Measurements from ENCODE around the gene ARHGAP15. TPM values are rescaled to one million over a fixed set of nuclear protein-coding genes. Genes with fewer than 3 reads are reported as not detected.

ARHGAP15 gene
- polyA plus RNA-seq, 1 donor = 16.4 TPM

DNA sequence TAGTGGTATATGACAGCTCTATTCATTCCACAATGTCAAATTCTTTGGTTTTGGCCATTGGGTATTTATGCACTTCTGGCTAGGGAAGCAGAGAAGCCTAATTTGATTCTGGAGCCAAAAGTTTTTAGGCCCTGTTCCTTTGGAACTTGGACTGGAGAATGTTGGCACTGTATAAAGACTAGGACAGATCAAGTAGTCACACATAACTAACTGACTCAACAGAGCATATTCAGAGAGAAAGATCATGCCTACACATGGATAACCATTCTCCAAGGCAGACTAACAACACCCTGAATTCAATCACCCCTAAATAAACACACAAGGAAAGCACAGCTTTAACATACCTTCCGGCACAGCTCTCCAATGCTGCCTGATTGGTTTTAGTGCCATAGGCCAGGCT, 62.9 kb downstream of the ARHGAP15 start:
- WGBS (ENCODE audit: insufficient coverage, low lambda C conversion rate) = no CpG with 5 or more reads among the region's 1 CpG
- H3K4me3 ChIP-seq (ENCODE audit: low read length) = no peak overlapping the region
- H3K4me1 ChIP-seq (ENCODE audit: control insufficient read depth, insufficient read depth, low read length) = no peaks in the 10 kb centered on the region
- H3K9me3 ChIP-seq (ENCODE audit: control insufficient read depth, low read depth, low read length) = no peaks in the 10 kb centered on the region
- H3K27me3 ChIP-seq (ENCODE audit: control insufficient read depth, insufficient read depth, low read length) = no peaks in the 10 kb centered on the region
- DNase-seq = no peak
- no peaks in the 10 kb centered on the region for H3K36me3 ChIP-seq (ENCODE audit: control insufficient read depth, insufficient read depth, low read length)
- H3K27ac ChIP-seq (ENCODE audit: low read length) = no peak overlapping the region

DNA sequence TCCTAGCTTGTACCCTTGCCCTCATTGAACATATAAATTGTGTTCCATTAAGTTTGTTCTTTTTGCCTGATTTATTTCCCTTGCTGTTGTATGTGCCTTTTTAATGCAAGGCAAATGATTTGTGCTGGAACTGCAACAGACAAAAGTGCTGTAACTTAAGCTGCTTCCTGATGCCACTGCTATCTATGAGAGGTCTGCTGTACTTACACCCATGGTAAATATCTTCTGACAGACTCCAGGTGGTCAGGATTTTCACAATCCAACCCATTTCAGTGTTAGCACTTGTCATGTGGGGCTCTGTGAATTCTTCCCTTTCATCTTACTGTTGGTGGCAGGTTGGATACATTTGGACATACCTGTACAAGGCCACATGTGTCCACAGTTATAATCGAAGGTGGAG, 63.5 kb downstream of the ARHGAP15 start:
- no peaks in the 10 kb centered on the region for H3K27me3 ChIP-seq (ENCODE audit: control insufficient read depth, insufficient read depth, low read length)
- no peak for DNase-seq

DNA sequence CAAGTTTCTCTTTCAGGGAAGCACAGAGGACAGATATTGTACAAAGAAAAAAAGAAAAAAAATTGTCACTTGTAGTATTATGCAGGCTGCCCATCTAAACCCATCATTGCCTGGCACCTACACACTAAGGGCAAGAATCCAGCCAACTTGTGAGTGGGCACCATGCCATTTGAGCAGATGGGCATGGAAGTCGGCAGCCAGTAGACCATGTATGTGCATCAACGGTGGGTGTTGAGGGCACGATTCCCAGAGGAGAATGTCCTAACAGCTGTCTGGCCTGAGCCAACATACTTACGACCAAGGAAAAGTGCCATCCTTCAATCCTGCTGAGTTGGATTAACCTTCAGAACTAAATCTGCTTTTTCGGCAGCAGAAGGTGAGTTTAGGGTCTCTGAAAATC, 63.9 kb downstream of the ARHGAP15 start:
- no peaks in the 10 kb centered on the region for H3K27me3 ChIP-seq (ENCODE audit: control insufficient read depth, insufficient read depth, low read length)
- no peaks in the 10 kb centered on the region for H3K9me3 ChIP-seq (ENCODE audit: control insufficient read depth, low read depth, low read length)
- DNase-seq = no peak
- no peak overlapping the region for H3K4me3 ChIP-seq (ENCODE audit: low read length)
- no peaks in the 10 kb centered on the region for H3K4me1 ChIP-seq (ENCODE audit: control insufficient read depth, insufficient read depth, low read length)
- no peak overlapping the region for H3K27ac ChIP-seq (ENCODE audit: low read length)
- no peaks in the 10 kb centered on the region for H3K36me3 ChIP-seq (ENCODE audit: control insufficient read depth, insufficient read depth, low read length)
- no CpG with 5 or more reads among the region's 5 CpGs for WGBS (ENCODE audit: insufficient coverage, low lambda C conversion rate)

More for the DNA sequence above, 63.5 kb downstream of the ARHGAP15 start:
- no CpG with 5 or more reads among the region's 1 CpG for WGBS (ENCODE audit: insufficient coverage, low lambda C conversion rate)
- H3K4me1 ChIP-seq (ENCODE audit: control insufficient read depth, insufficient read depth, low read length) = no peaks in the 10 kb centered on the region
- H3K36me3 ChIP-seq (ENCODE audit: control insufficient read depth, insufficient read depth, low read length) = no peaks in the 10 kb centered on the region
- H3K4me3 ChIP-seq (ENCODE audit: low read length) = no peak overlapping the region
- H3K27ac ChIP-seq (ENCODE audit: low read length) = no peak overlapping the region
- no peaks in the 10 kb centered on the region for H3K9me3 ChIP-seq (ENCODE audit: control insufficient read depth, low read depth, low read length)

DNA sequence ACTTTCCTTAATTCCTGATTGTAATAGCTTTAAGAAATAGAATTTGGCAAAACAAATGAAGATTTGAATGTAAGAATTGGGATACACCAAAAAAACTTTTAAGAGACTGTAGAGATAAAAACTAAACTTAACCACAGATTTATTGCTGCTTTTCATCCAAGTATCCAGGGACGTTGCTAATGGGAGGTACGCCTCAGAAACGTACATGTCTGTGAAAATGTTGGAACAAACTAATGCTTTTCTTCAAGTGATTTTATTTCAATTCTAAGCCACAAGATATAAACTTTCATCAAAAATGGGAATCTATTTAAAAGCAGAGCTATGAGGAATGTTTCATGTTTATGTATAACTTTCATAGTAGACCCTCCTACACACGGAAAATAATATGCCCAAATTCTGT, 66.3 kb downstream of the ARHGAP15 start:
- DNase-seq = no peak
- no peaks in the 10 kb centered on the region for H3K36me3 ChIP-seq (ENCODE audit: control insufficient read depth, insufficient read depth, low read length)
- no peak overlapping the region for H3K27ac ChIP-seq (ENCODE audit: low read length)
- H3K27me3 ChIP-seq (ENCODE audit: control insufficient read depth, insufficient read depth, low read length) = no peaks in the 10 kb centered on the region
- no peaks in the 10 kb centered on the region for H3K9me3 ChIP-seq (ENCODE audit: control insufficient read depth, low read depth, low read length)
- 80% methylated on average over 1 of the region's 4 CpGs for WGBS (ENCODE audit: insufficient coverage, low lambda C conversion rate)
- no peaks in the 10 kb centered on the region for H3K4me1 ChIP-seq (ENCODE audit: control insufficient read depth, insufficient read depth, low read length)
- H3K4me3 ChIP-seq (ENCODE audit: low read length) = no peak overlapping the region

DNA sequence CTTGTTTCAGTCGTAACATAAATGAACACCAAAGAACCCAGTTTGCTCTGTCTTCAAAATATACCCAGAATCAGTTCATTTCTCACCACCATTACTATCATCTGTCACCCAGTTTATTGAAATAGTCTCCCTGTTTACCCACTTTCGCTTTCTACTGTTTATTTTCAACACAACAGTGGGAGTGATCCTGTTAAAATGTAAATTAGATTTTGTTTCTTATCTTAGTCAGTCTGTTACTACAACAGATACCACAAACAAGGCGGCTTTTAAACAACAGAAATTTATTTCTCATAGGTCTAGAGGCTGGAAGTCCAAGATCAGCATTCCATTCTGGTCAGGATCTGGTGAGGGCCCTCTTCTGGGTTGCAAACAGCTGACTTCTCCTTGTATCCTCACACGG, 74.8 kb downstream of the ARHGAP15 start:
- H3K36me3 ChIP-seq (ENCODE audit: control insufficient read depth, insufficient read depth, low read length) = no peaks in the 10 kb centered on the region
- WGBS (ENCODE audit: insufficient coverage, low lambda C conversion rate) = no CpG with 5 or more reads among the region's 4 CpGs
- no peak overlapping the region for H3K27ac ChIP-seq (ENCODE audit: low read length)
- no peaks in the 10 kb centered on the region for H3K4me1 ChIP-seq (ENCODE audit: control insufficient read depth, insufficient read depth, low read length)
- no peak for DNase-seq
- H3K9me3 ChIP-seq (ENCODE audit: control insufficient read depth, low read depth, low read length) = no peaks in the 10 kb centered on the region
- H3K4me3 ChIP-seq (ENCODE audit: low read length) = no peak overlapping the region
- no peaks in the 10 kb centered on the region for H3K27me3 ChIP-seq (ENCODE audit: control insufficient read depth, insufficient read depth, low read length)

DNA sequence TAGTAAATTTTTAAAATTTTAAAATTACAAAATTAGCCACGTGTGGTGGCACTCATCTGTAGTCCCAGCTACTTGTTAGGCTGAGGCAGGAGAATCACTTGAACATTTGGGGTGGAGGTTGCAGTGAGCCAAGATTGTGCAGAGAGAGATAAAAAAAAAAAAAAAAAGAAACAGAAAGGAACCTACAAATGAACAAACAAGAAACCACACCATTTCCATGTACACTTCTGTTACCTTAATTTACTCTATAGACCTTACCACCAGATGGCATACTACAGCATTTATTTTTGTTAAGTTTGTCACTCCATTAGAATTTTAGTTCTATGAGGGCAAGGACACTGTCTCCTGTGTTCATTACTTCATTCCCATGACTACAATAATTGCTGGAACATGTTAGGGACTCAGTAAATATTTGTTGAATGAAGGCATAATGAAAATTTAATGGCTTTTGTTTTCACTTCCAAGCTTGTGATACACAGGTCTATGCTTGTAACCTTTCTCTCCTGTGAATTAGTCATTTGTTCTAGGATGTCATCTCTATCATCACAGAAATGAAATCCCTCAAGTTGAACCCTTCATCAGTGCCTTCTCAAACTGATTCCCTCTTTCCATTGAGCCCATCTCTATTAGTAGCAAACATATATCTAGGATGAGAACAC, 76.0 kb downstream of the ARHGAP15 start:
- Histone ChIP-seq H3K27ac (ENCODE audit: low read length) (no peak overlapping the region), H3K4me1 (ENCODE audit: control insufficient read depth, insufficient read depth, low read length) (no peaks in the 10 kb centered on the region), H3K36me3 (ENCODE audit: control insufficient read depth, insufficient read depth, low read length) (no peaks in the 10 kb centered on the region), H3K9me3 (ENCODE audit: control insufficient read depth, low read depth, low read length) (no peaks in the 10 kb centered on the region), H3K27me3 (ENCODE audit: control insufficient read depth, insufficient read depth, low read length) (no peaks in the 10 kb centered on the region), H3K4me3 (ENCODE audit: low read length) (no peak overlapping the region)
- no peak for DNase-seq
- no CpG with 5 or more reads among the region's 1 CpG for WGBS (ENCODE audit: insufficient coverage, low lambda C conversion rate)

DNA sequence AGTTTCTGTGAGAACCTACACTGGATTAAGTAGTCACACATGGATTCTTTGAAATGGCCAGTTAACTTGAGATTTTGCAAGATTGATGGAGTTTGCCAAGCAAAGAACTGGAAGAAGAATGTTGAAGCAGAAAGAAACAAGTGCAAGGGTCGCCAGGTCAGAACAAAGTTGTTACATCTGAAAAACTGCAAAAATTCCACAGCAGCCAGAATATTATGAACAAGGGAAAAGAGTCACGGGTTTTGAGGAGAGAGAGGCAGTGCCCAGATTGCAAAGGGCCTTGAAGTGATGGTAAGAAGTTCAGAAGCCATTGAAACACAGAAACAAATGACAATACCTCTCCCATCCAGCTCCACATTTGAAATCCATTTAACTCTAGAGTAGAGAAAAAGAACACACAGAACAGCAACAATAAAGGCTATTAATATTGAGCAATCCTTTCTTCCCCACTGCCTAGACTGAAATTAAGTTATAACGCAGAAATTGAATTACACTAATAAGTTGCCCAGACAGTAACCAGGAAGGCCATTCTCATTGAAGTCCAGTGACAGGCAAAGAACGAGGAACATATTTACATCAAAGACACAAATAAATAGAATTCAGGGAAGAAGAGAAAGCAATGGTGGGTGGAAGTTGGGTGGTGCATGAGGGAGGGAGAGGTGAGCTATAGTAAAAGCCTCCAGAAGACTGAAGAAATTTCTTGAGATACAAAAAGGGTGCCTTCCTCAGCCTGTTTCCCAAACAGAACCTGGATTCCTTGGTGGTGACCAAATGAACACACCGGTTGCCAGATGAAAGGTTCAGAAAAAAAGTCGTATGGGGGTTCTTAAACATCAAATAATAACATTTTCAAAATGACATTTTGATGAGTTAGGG, 80.6 kb downstream of the ARHGAP15 start:
- no peaks in the 10 kb centered on the region for H3K4me1 ChIP-seq (ENCODE audit: control insufficient read depth, insufficient read depth, low read length)
- no peaks in the 10 kb centered on the region for H3K27me3 ChIP-seq (ENCODE audit: control insufficient read depth, insufficient read depth, low read length)
- no peaks in the 10 kb centered on the region for H3K36me3 ChIP-seq (ENCODE audit: control insufficient read depth, insufficient read depth, low read length)
- WGBS (ENCODE audit: insufficient coverage, low lambda C conversion rate) = no CpG with 5 or more reads among the region's 6 CpGs
- no peak overlapping the region for H3K27ac ChIP-seq (ENCODE audit: low read length)
- DNase-seq = no peak
- H3K4me3 ChIP-seq (ENCODE audit: low read length) = no peak overlapping the region
- H3K9me3 ChIP-seq (ENCODE audit: control insufficient read depth, low read depth, low read length) = no peaks in the 10 kb centered on the region

DNA sequence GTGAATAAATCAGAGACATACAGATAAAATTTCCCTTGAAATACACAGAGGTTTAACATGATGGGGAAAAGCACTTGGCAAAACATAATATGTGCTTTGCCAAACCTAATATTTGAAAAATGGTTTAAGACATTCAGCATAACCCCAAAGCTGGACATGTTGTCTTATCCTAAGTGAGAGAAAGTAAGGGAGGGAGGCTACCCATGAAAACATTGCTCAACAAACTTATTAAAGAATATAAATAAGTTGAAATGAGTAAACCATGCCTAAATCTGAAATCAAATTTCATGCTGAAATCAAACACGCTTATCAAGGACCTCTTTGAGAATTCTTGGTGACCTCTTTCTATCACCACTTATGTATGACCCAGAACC, 81.2 kb downstream of the ARHGAP15 start:
- DNase-seq = no peak
- H3K4me3 ChIP-seq (ENCODE audit: low read length) = no peak overlapping the region
- no peaks in the 10 kb centered on the region for H3K4me1 ChIP-seq (ENCODE audit: control insufficient read depth, insufficient read depth, low read length)
- no peaks in the 10 kb centered on the region for H3K27me3 ChIP-seq (ENCODE audit: control insufficient read depth, insufficient read depth, low read length)
- no peak overlapping the region for H3K27ac ChIP-seq (ENCODE audit: low read length)
- H3K36me3 ChIP-seq (ENCODE audit: control insufficient read depth, insufficient read depth, low read length) = no peaks in the 10 kb centered on the region
- no peaks in the 10 kb centered on the region for H3K9me3 ChIP-seq (ENCODE audit: control insufficient read depth, low read depth, low read length)
- WGBS (ENCODE audit: insufficient coverage, low lambda C conversion rate) = 90% methylated on average over 1 of the region's 1 CpG

DNA sequence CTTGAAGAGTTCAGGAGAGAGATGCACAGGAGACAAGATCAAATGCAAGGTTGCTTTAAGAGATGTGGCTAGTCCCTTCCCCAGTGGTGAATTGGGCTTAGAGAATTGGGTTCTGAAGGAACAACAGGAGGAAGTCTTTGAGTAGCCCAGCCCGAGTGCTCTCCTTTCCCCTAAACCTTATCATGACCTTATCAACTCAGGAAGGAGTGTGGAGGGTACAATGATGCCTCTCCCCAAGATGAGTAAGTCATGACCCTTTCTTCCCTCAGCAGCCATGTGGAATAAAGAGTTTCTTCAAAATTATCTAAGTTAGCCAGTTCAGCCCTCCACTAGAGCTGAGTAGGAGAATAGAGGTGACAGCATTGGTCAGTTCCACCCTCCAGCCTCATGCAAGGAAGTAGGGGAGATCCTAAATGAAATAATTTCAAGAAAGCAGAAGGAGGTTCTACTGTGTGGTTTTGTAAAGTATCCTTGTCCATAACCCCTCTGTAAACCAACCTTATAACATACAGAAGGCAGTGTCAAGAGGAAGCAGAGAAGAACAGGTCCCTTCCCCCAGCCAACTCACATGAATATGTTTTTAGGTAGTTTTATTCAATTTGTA, 88.4 kb downstream of the ARHGAP15 start:
- no peaks in the 10 kb centered on the region for H3K27me3 ChIP-seq (ENCODE audit: control insufficient read depth, insufficient read depth, low read length)
- H3K4me1 ChIP-seq (ENCODE audit: control insufficient read depth, insufficient read depth, low read length) = no peaks in the 10 kb centered on the region
- no peak for DNase-seq
- no peak overlapping the region for H3K4me3 ChIP-seq (ENCODE audit: low read length)
- H3K9me3 ChIP-seq (ENCODE audit: control insufficient read depth, low read depth, low read length) = no peaks in the 10 kb centered on the region
- WGBS (ENCODE audit: insufficient coverage, low lambda C conversion rate) = no CpG with 5 or more reads among the region's 1 CpG
- H3K27ac ChIP-seq (ENCODE audit: low read length) = no peak overlapping the region
- H3K36me3 ChIP-seq (ENCODE audit: control insufficient read depth, insufficient read depth, low read length) = no peaks in the 10 kb centered on the region

DNA sequence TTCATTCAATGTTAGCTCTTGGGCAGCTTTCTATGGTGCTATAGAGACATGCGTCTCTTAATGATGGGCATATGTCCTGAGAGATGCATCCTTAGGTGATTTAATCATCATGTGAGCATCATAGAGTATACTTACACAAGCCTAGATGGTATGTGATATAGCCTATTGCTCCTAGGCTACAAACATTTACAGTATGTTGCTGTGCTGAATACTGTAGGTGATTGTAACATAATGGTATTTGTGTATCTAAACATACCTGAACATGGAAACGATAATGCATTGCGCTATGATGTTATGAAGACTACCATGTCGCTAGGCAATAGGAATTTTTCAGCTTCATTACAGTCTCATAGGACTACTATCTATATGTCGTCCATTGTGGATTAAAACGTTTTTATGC, 89.4 kb downstream of the ARHGAP15 start:
- no peaks in the 10 kb centered on the region for H3K27me3 ChIP-seq (ENCODE audit: control insufficient read depth, insufficient read depth, low read length)
- no peak for DNase-seq
- no peak overlapping the region for H3K27ac ChIP-seq (ENCODE audit: low read length)
- no peaks in the 10 kb centered on the region for H3K9me3 ChIP-seq (ENCODE audit: control insufficient read depth, low read depth, low read length)
- no peaks in the 10 kb centered on the region for H3K36me3 ChIP-seq (ENCODE audit: control insufficient read depth, insufficient read depth, low read length)
- no peaks in the 10 kb centered on the region for H3K4me1 ChIP-seq (ENCODE audit: control insufficient read depth, insufficient read depth, low read length)
- H3K4me3 ChIP-seq (ENCODE audit: low read length) = no peak overlapping the region
- 83% methylated on average over 1 of the region's 6 CpGs for WGBS (ENCODE audit: insufficient coverage, low lambda C conversion rate)

All from large intestine (tissue), 3 donors.